ENCODE results near the gene CFAP90. TPM values are rescaled to one million over a fixed set of nuclear protein-coding genes. Genes with fewer than 3 reads are reported as not detected.

The CFAP90 gene
- total RNA-seq, 1 experiment from 2014 or later, result not detected

DNA sequence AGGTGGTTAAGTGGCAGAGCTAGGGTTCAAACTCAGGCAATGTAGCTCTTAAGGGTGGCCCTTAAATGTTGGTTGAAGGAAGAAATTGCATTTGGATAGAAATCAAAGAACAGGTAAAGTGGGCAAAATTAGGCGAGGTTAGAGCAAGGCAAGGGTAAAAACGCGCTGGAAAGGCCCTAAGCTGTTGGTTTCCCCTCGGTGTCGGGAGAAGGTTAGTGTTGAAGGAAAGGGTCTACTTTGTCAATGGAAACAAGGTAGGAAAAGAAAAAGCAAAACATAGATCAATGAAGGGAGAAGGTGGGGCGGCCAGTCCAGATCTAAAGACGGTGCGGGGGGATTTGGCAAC is 17.5 kb upstream of the CFAP90 start:
- ChIA-PET POLR2A (ENCODE audit: unreplicated experiment) (interaction anchor here (0.5 to 1.0 kb wide), 8 partner anchors 9 to 1536 kb away, joined by 3 to 9 read pairs (median 4); partner anchors contain the start of gene TENT4A), CTCF (no interaction called here)
- Histone ChIP-seq H2AFZ (peak overlapping the region; percentile 99), H4K20me1 (ENCODE audit: insufficient read depth) (peaks cover 33% of the 10 kb centered on the region), H3F3A (ENCODE audit: insufficient read depth, low read depth) (no peaks in the 10 kb centered on the region), H3K9me3 (ENCODE audit: insufficient read depth, low read depth) (no peaks in the 10 kb centered on the region), H3K4me2 (peak overlapping the region; percentile 95), H3K27me3 (ENCODE audit: insufficient read depth, low read depth) (no peaks in the 10 kb centered on the region), H3K9me2 (ENCODE audit: insufficient read depth) (no peaks in the 10 kb centered on the region), H3K27ac (no peak overlapping the region), H3K4me1 (replicated peaks; ENCODE audit: insufficient read depth) (peaks cover 15% of the 10 kb centered on the region), H3K79me2 (ENCODE audit: low read depth) (peaks cover 70% of the 10 kb centered on the region), H3K36me3 (ENCODE audit: low read depth) (peaks cover 6% of the 10 kb centered on the region; the same call in 1 of the 2 replicates), H3K4me3 (peak overlapping the region; percentile 100)
- DNase-seq, result no peak
- TSS peak; percentile 45 for BruUV-seq (replicated peaks)
- intact Hi-C loops (cut with micrococcal nuclease; ENCODE audit: unreplicated experiment), result loop anchor here (10.0 kb wide), 1 partner anchor 1234 kb away; the partner anchor contains the start of genes NSUN2 and SRD5A1
- TF ChIP-seq EZH2 (IDR thresholded peaks at IDR 0.05; ENCODE audit: low read depth), result no peak

DNA sequence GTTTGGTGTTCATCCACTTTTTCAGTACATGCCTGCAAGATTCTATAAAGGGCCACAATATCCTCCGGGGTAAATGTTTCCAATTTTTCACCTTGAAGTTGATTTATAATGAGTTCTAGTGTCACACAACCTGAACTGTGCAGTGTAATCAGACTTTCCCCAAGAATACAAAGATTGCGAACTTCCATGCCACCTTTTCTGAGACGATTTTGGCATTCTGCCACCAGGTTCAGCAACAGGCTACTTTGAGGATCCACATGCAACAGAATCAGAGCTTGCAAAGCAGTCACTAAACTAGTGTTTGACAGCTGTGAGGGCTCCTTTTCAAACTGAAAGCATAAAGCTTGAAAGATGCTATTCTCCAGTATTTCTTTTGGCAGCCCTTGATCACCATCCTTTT is 16.3 kb upstream of the CFAP90 start:
- no peak overlapping the region for H3K27ac ChIP-seq
- CTCF ChIA-PET, result no interaction called here
- intact Hi-C loops (cut with micrococcal nuclease; ENCODE audit: unreplicated experiment), result loop anchor here (10.0 kb wide), 1 partner anchor 1232 kb away; the partner anchor contains the start of genes NSUN2 and SRD5A1
- no peaks in the 10 kb centered on the region for H3K27me3 ChIP-seq (ENCODE audit: insufficient read depth, low read depth)
- H2AFZ ChIP-seq, result no peak overlapping the region
- DNase-seq, result no peak
- no TSS peak for BruUV-seq (replicated peaks)
- peak overlapping the region; percentile 95 for H3K4me2 ChIP-seq
- H3K36me3 ChIP-seq (ENCODE audit: low read depth), result peaks cover 6% of the 10 kb centered on the region; the same call in 1 of the 2 replicates
- POLR2A ChIA-PET (ENCODE audit: unreplicated experiment), result interaction anchor here (0.5 kb wide), 1 partner anchor 9 kb away, joined by 6 read pairs; no protein-coding TSS in a partner anchor
- H3K9me2 ChIP-seq (ENCODE audit: insufficient read depth), result no peaks in the 10 kb centered on the region
- H3K79me2 ChIP-seq (ENCODE audit: low read depth), result peaks cover 59% of the 10 kb centered on the region
- peaks cover 23% of the 10 kb centered on the region for H4K20me1 ChIP-seq (ENCODE audit: insufficient read depth)
- peaks cover 15% of the 10 kb centered on the region for H3K4me1 ChIP-seq (replicated peaks; ENCODE audit: insufficient read depth)
- no peaks in the 10 kb centered on the region for H3F3A ChIP-seq (ENCODE audit: insufficient read depth, low read depth)
- H3K4me3 ChIP-seq, result no peak overlapping the region; the same call in 1 of the 2 replicates
- TF ChIP-seq, protein P1, sequence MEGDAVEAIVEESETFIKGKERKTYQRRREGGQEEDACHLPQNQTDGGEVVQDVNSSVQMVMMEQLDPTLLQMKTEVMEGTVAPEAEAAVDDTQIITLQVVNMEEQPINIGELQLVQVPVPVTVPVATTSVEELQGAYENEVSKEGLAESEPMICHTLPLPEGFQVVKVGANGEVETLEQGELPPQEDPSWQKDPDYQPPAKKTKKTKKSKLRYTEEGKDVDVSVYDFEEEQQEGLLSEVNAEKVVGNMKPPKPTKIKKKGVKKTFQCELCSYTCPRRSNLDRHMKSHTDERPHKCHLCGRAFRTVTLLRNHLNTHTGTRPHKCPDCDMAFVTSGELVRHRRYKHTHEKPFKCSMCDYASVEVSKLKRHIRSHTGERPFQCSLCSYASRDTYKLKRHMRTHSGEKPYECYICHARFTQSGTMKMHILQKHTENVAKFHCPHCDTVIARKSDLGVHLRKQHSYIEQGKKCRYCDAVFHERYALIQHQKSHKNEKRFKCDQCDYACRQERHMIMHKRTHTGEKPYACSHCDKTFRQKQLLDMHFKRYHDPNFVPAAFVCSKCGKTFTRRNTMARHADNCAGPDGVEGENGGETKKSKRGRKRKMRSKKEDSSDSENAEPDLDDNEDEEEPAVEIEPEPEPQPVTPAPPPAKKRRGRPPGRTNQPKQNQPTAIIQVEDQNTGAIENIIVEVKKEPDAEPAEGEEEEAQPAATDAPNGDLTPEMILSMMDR (conservative IDR thresholded peaks at IDR 0.05), result no peak
- TF ChIP-seq EZH2 (IDR thresholded peaks at IDR 0.05; ENCODE audit: low read depth), result no peak
- H3K9me3 ChIP-seq (ENCODE audit: insufficient read depth, low read depth), result no peaks in the 10 kb centered on the region

DNA sequence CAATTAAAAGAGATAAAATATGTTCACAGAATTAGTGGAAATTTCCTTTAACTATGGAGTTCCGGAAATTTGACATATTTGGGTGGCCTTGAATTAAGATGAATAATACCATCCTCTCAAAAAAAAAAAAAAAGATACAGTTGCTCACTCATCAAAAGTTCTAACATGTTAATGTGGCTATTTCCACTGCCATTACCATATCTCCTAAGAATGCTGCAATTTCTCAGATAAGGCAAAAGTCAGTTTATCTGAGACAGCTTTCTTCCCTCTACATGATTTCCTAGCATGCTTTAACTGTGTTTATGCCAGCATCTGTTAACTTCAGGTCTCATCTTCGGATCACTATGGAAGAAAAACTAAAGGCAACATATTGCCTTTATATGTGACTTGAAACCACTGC is 15.3 kb upstream of the CFAP90 start:
- Histone ChIP-seq H4K20me1 (ENCODE audit: insufficient read depth) (peaks cover 15% of the 10 kb centered on the region), H3K4me2 (no peak overlapping the region), H3K79me2 (ENCODE audit: low read depth) (peaks cover 48% of the 10 kb centered on the region), H3K9me2 (ENCODE audit: insufficient read depth) (no peaks in the 10 kb centered on the region), H3K4me3 (no peak overlapping the region), H3K27me3 (ENCODE audit: insufficient read depth, low read depth) (no peaks in the 10 kb centered on the region), H3K9me3 (ENCODE audit: insufficient read depth, low read depth) (no peaks in the 10 kb centered on the region), H3K4me1 (replicated peaks; ENCODE audit: insufficient read depth) (peaks cover 15% of the 10 kb centered on the region), H2AFZ (no peak overlapping the region), H3K27ac (no peak overlapping the region), H3K36me3 (ENCODE audit: low read depth) (0 out of 2 replicates have a peak, but pooled peaks cover 6% of the 10 kb centered on the region), H3F3A (ENCODE audit: insufficient read depth, low read depth) (no peaks in the 10 kb centered on the region)
- ChIA-PET POLR2A (ENCODE audit: unreplicated experiment) (no interaction called here), CTCF (no interaction called here)
- no TSS peak for BruUV-seq (replicated peaks)
- TF ChIP-seq, protein P1 (conservative IDR thresholded peaks at IDR 0.05), result no peak
- no peak for TF ChIP-seq EZH2 (IDR thresholded peaks at IDR 0.05; ENCODE audit: low read depth)
- intact Hi-C loops (cut with micrococcal nuclease; ENCODE audit: unreplicated experiment), result loop anchor here (10.0 kb wide), 1 partner anchor 1231 kb away; the partner anchor contains the start of genes NSUN2 and SRD5A1
- no peak for DNase-seq
